Measurements from ENCODE around the gene CSRP1.

The CSRP1 gene

DNA sequence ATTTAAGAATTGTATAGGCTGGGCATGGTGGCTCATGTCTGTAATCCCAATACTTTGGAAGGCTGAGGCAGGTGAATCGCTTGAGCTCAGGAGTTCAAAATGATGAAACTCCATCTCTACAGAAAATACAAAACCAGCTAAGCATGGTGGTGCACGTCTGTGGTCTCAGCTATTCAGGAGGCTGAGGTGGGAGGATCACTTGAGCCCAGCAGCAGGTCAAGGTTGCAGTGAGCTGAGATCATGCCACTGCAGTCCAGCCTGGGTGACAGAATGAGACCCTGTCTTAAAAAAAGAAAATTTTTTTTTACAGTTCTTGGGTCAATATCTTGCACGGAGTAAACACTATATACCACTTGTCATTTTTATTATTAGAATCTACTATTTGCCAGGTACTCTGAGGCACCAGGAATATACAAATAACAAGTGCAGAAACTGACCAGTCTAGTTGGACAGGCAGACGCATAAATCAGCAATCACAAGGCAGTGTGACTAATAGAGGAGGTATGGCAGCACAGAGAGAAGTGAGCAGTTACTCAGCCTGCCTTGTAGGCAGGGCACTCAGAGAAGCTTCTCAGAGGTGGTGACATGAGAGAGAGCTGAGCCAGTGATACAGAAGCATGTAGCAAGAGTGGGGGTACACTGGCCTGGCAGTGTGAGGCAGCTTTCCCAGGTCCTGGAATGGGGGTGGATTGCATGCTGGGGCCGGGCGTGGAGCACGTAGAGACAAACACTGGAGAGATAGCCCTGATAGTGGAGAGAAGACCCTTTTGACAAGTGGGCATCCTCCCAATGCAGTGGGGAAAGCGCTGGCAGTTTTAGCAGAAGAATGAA is 45.9 kb downstream of the CSRP1 start:
- Histone ChIP-seq H3K27ac (no peak overlapping the region), H3K27me3 (no peaks in the 10 kb centered on the region), H3K36me3 (peaks cover 22% of the 10 kb centered on the region), H3K9ac (no peak overlapping the region), H3K4me3 (no peak overlapping the region), H3K4me2 (peak overlapping the region; percentile 78), H3K9me3 (no peaks in the 10 kb centered on the region), H4K20me1 (peaks cover 32% of the 10 kb centered on the region), H3K4me1 (peaks cover 85% of the 10 kb centered on the region)
- TF ChIP-seq Cebpa-rat (IDR thresholded peaks at IDR 0.05) = no peak

DNA sequence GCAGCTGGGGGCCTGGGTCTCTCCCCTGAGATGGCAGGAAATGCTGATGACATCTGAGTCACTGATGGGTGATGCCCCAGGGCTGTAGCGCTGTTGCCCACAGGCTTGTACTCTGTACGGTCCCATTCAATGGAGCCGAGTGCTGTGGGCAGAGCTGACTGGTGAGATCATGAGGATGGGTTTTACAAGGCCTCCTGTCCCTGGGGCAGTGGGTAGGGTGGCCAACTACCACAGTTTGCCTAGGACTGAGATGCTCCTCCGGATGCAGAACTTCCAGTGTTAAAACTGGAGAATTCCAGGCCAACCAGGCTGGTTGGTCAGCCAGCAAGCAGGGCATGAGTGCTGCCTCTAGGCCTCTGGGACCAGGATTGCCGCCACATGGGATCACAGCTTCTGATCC is 47.1 kb downstream of the CSRP1 start:
- H3K4me2 ChIP-seq = peak overlapping the region; percentile 78
- H4K20me1 ChIP-seq = peaks cover 19% of the 10 kb centered on the region; the same call in 1 of the 2 replicates
- H3K36me3 ChIP-seq = peaks cover 9% of the 10 kb centered on the region
- no peak overlapping the region; the same call in 1 of the 2 replicates for H3K4me3 ChIP-seq
- TF ChIP-seq Cebpa-rat (IDR thresholded peaks at IDR 0.05) = no peak
- no peaks in the 10 kb centered on the region for H3K9me3 ChIP-seq
- no peaks in the 10 kb centered on the region for H3K27me3 ChIP-seq
- H3K4me1 ChIP-seq = peaks cover 86% of the 10 kb centered on the region
- H3K27ac ChIP-seq = peak overlapping the region; percentile 48; the same call in 1 of the 2 replicates
- peak overlapping the region; percentile 22; the same call in 1 of the 2 replicates for H3K9ac ChIP-seq

DNA sequence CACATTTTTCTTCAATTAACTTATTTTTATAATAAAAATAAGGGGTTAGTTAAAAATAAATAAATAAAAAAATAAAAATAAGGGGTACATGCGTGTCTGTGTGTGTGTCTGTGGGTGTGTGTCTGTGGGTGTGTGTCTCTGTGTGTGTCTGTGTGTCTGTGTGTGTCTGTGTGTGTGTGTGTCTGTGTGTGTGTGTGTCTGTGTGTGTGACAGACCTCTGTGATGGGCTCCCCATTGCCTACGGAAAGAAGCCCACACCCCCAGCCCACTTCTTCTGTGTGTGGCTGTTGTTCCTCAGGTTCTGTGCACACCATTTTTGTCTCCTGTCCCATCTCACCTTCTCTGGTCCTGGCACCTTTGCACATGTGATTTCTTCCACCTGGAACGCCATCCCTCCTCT is 47.9 kb downstream of the CSRP1 start:
- H3K9ac ChIP-seq = no peak overlapping the region
- no peaks in the 10 kb centered on the region for H3K9me3 ChIP-seq
- H4K20me1 ChIP-seq = peaks cover 13% of the 10 kb centered on the region; the same call in 1 of the 2 replicates
- peaks cover 2% of the 10 kb centered on the region for H3K36me3 ChIP-seq
- peak overlapping the region; percentile 48; the same call in 1 of the 2 replicates for H3K27ac ChIP-seq
- no peak overlapping the region for H3K4me3 ChIP-seq
- H3K4me2 ChIP-seq = peak overlapping the region; percentile 78
- no peak for TF ChIP-seq Cebpa-rat (IDR thresholded peaks at IDR 0.05)
- no peaks in the 10 kb centered on the region for H3K27me3 ChIP-seq
- H3K4me1 ChIP-seq = peaks cover 93% of the 10 kb centered on the region

DNA sequence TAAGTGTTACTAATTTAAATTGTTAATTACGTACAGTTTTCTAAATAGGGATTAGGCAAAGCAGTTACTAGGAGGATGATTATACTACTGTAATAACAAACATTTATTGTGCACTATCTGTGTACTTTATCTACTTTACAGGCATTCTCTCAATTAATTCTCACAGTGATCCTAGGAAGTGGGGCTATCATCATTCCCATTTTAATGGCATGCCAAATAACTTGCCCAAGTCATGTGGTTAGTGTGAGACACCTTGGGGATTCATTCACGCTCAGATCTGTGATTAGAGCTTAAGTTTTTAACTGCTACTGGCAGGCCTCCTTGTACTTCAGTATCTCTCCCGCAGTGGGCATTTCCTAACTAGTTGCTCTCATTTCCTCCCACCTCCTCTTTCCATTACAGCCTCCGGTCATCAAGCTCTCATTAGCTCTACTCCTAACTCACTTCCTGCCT is 49.4 kb downstream of the CSRP1 start:
- Histone ChIP-seq H3K27me3 (no peaks in the 10 kb centered on the region), H3K27ac (no peak overlapping the region), H3K36me3 (no peaks in the 10 kb centered on the region), H3K9me3 (no peaks in the 10 kb centered on the region), H3K4me3 (no peak overlapping the region), H3K4me1 (peaks cover 97% of the 10 kb centered on the region), H3K4me2 (peak overlapping the region; percentile 67), H3K9ac (no peak overlapping the region), H4K20me1 (no peaks in the 10 kb centered on the region)
- TF ChIP-seq Cebpa-rat (IDR thresholded peaks at IDR 0.05) = no peak

DNA sequence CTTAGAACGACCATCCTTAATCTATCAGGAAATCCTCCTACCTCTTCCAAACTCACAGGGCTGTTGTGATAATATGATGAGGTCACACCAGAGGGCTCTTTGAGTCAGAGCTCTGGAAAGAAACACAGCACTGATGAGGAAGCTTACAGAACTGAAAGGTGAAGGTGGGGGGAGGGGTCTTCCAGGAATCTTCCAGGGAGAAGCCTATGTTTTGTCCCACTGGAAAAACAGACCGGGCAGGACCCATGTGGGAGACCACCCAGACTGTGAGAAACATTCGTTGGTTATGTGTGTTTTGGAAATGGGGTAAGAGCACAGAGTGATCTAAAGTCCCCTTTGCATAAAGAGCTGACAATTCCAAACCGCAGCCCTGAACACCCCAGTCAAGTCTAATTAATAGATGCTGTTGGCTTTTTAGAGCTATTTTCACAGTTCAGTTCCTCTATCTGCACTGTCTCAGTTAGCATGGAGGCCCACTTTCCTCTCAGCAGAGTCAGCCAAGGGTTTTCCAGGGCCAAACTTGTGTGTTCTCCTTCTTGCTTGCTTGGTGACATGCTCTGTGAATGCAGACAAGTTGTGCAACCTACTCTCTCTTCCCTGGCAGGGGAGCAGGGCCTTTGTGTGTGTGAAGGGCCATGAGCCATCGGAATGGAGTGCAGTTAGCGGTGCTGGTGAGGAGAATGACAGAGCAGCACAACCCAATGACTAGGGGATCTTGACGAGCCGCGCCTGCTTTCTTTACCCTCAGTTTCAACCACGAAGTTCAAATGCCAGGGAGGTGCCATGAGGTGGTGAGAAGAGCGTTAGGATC is 50.2 kb downstream of the CSRP1 start:
- no peaks in the 10 kb centered on the region for H3K36me3 ChIP-seq
- H3K27ac ChIP-seq = peak overlapping the region; percentile 49; the same call in 1 of the 2 replicates
- H3K9ac ChIP-seq = peak overlapping the region; percentile 3; the same call in 1 of the 2 replicates
- no peaks in the 10 kb centered on the region for H3K9me3 ChIP-seq
- H4K20me1 ChIP-seq = no peaks in the 10 kb centered on the region
- H3K27me3 ChIP-seq = no peaks in the 10 kb centered on the region
- H3K4me2 ChIP-seq = peak overlapping the region; percentile 67
- H3K4me3 ChIP-seq = no peak overlapping the region
- H3K4me1 ChIP-seq = peaks cover 100% of the 10 kb centered on the region
- TF ChIP-seq Cebpa-rat (IDR thresholded peaks at IDR 0.05) = peak; percentile 41; the same call in 1 of the 2 replicates

DNA sequence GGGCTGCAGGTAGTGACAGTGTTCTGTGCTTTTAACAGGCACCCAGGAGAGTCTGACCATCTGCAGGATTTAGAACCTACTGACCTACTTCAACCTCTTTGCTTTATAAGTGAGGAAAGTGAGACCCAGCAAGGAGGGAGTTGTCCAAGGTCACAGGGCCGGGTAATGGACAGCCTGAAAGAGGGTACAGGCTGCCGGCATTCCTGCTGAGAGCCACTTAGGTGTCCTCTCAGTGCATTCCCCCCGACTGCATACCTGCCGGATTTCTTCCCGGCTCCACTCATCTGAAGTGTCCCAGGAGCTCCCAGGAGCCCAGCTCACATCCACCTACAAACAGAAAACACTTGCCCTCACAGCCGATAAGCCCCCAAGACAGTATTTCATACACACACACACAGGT is 51.8 kb downstream of the CSRP1 start:
- H3K4me2 ChIP-seq = no peak overlapping the region
- no peak for TF ChIP-seq Cebpa-rat (IDR thresholded peaks at IDR 0.05)

DNA sequence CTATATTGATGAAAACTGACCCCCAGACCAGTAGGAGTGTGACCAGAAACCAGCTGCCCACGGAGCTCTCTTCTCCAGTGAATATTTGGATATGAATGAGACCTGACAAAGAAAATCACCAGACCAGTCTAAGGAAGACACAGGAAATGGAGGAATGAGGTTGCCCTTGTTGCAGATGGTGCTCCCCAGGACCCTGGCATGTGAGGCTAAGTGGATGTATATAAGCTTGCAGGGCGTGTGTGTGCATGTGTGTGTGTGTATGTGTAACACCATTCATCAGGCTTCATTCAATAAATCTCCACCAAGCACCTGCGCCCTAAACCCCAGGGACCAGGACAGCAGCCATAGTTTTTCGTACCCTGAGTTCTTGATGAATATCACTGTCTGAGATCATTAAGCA is 52.3 kb downstream of the CSRP1 start:
- Histone ChIP-seq H3K4me3 (no peak overlapping the region), H3K27ac (peak overlapping the region; percentile 22; the same call in 1 of the 2 replicates), H3K4me1 (peaks cover 99% of the 10 kb centered on the region), H4K20me1 (no peaks in the 10 kb centered on the region), H3K27me3 (no peaks in the 10 kb centered on the region), H3K4me2 (peak overlapping the region; percentile 43), H3K9ac (no peak overlapping the region), H3K36me3 (no peaks in the 10 kb centered on the region), H3K9me3 (no peaks in the 10 kb centered on the region)
- no peak for TF ChIP-seq Cebpa-rat (IDR thresholded peaks at IDR 0.05)

More for the DNA sequence above, 51.8 kb downstream of the CSRP1 start:
- peaks cover 100% of the 10 kb centered on the region for H3K4me1 ChIP-seq
- no peak overlapping the region for H3K4me3 ChIP-seq
- H4K20me1 ChIP-seq = no peaks in the 10 kb centered on the region
- H3K9ac ChIP-seq = no peak overlapping the region
- no peaks in the 10 kb centered on the region for H3K36me3 ChIP-seq
- H3K27ac ChIP-seq = no peak overlapping the region; the same call in 1 of the 2 replicates
- H3K27me3 ChIP-seq = no peaks in the 10 kb centered on the region
- no peaks in the 10 kb centered on the region for H3K9me3 ChIP-seq

DNA sequence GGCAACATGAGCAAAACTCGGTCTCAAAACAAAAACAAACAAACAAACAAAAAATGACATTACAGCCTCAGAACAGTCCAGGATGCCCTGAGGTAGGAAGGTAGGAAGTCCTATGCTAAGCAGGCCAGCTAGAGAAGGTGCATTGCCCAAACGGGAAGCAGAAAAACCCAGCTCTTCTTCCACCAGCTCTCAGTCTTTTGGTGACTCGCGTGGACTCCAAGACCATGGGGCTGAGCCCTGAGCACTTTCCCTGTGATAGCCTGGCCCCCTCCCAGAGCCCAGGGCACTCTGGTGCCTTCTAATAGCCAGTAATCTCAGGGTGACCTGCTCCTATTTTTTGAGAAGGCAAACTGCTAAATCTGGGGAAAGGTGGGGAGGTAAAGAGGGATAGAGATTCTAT is 54.1 kb downstream of the CSRP1 start:
- no peak overlapping the region for H3K9ac ChIP-seq
- H3K4me2 ChIP-seq = peak overlapping the region; percentile 43; the same call in 1 of the 2 replicates
- no peaks in the 10 kb centered on the region for H4K20me1 ChIP-seq
- no peak overlapping the region for H3K4me3 ChIP-seq
- H3K27ac ChIP-seq = no peak overlapping the region
- TF ChIP-seq Cebpa-rat (IDR thresholded peaks at IDR 0.05) = no peak
- H3K36me3 ChIP-seq = no peaks in the 10 kb centered on the region
- H3K4me1 ChIP-seq = peaks cover 97% of the 10 kb centered on the region
- H3K27me3 ChIP-seq = no peaks in the 10 kb centered on the region
- no peaks in the 10 kb centered on the region for H3K9me3 ChIP-seq

DNA sequence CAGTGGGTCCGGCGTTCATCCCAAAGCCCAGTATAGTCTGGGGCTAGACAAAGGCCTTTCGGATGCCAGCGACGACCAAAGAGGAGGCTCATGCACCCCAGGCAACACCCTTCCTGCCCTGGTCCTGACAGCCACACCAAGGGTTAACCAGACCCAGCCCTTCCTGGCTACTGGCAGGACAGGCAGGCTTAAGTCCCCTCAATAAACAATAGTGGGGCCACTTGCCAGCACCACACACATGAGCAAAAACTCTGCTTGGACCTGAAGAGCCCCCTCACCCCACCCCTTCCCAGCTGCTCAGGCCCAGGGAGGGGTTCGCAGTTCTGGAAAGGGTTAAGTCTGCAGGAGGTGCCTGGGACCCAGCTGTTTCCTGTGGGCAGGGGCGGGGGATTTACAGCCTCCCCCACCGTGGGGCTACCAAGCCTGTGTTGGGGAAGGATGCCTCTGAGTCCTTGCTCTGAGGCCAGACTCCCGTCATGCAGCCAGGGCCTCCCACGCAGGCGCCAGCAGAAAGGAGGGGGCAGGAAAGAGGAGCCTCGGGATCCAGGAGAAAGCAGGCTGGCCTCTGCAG is 56.1 kb downstream of the CSRP1 start:
- H3K4me2 ChIP-seq = peak overlapping the region; percentile 75
- H3K27me3 ChIP-seq = no peaks in the 10 kb centered on the region
- H3K36me3 ChIP-seq = no peaks in the 10 kb centered on the region
- peaks cover 85% of the 10 kb centered on the region for H3K4me1 ChIP-seq
- H3K4me3 ChIP-seq = 0 out of 2 replicates have a peak overlapping the region, but pooled peaks have one; percentile 2
- H3K9ac ChIP-seq = peak overlapping the region; percentile 48; the same call in 1 of the 2 replicates
- no peaks in the 10 kb centered on the region for H3K9me3 ChIP-seq
- no peak for TF ChIP-seq Cebpa-rat (IDR thresholded peaks at IDR 0.05)
- H3K27ac ChIP-seq = peak overlapping the region; percentile 59
- H4K20me1 ChIP-seq = no peaks in the 10 kb centered on the region
